Lung (tissue), 12 donors: ENCODE results near the gene NUP155. TPM values are rescaled to one million over a fixed set of nuclear protein-coding genes. Genes with fewer than 3 reads are reported as not detected.
"Not testable (repeated sequence)": the region's sequence is repeated elsewhere in the genome, so short reads cannot be mapped to it uniquely, and the experiment has no call there.

ENCODE experiments used
- ATAC-seq: fragments of 200-7000 bp; cut with Tn5 transposase; one replicate; pipeline ENCODE4 v1.9.1; 2020; ENCODE audit warnings: moderate number of reproducible peaks; ENCODE audit not compliant: insufficient read depth, low FRiP score
- DNase-seq, 3 donors: peaks; one replicate each; pipeline ENCODE4 v3.0.0-alpha.2; 2013 to 2017
- H3K27ac ChIP-seq, 2 donors: one replicate each; pipeline ENCODE4 v1.5.1; 2013; ENCODE audit warnings: mild to moderate bottlenecking in 2 of 2, moderate library complexity in 2 of 2, control low read depth in 1 of 2, inconsistent platforms in 1 of 2, low read depth in 1 of 2, low read length in 1 of 2
- H3K27me3 ChIP-seq, 3 donors: one replicate each; pipeline ENCODE4 v1.5.1; 2013; ENCODE audit warnings: low read length in 2 of 3; ENCODE audit not compliant: control insufficient read depth in 3 of 3, insufficient read depth in 3 of 3
- H3K36me3 ChIP-seq, 4 donors: one replicate each; pipeline ENCODE4 v1.5.1; 2013; ENCODE audit warnings: low read length in 4 of 4, mild to moderate bottlenecking in 1 of 4, moderate library complexity in 1 of 4; ENCODE audit not compliant: control insufficient read depth in 4 of 4, insufficient read depth in 4 of 4
- H3K4me1 ChIP-seq, 5 donors: one replicate each; pipeline ENCODE4 v1.5.1; 2013; ENCODE audit warnings: low read length in 5 of 5, mild to moderate bottlenecking in 2 of 5, moderate library complexity in 1 of 5; ENCODE audit not compliant: control insufficient read depth in 5 of 5, insufficient read depth in 5 of 5
- H3K4me3 ChIP-seq: one replicate; pipeline ENCODE4 v1.5.1; 2013; ENCODE audit warnings: mild to moderate bottlenecking, control low read depth, moderate library complexity
- H3K9ac ChIP-seq, 2 donors: one replicate each; pipeline ENCODE4 v1.5.1; 2013; ENCODE audit warnings: low read length in 2 of 2, control low read depth in 1 of 2; ENCODE audit not compliant: insufficient read depth in 1 of 2
- H3K9me3 ChIP-seq, 4 donors: one replicate each; pipeline ENCODE4 v1.5.1; 2013; ENCODE audit warnings: low read length in 3 of 4, mild to moderate bottlenecking in 1 of 4, moderate library complexity in 1 of 4; ENCODE audit not compliant: control insufficient read depth in 4 of 4, insufficient read depth in 3 of 4
- WGBS, 2 donors: extraction: QIAGEN DNeasy Blood & Tissue Kit; methylation state at CpG; one replicate each; pipeline ENCODE4 v1.1.7; 2013; 5-methylcytosine and 5-hydroxymethylcytosine counted together
- polyA plus RNA-seq, 2 donors: library from polyadenylated mRNA; stranded (reverse); fragments of 200-250 nt; gene quantifications; one replicate each; pipeline ENCODE4 v1.2.1, GENCODE V29; 2013
- total RNA-seq, 2 donors: library from RNA; depleted of rRNA in 1 of 2; stranded (reverse); fragments of >200 nt in 1 of 2; gene quantifications; one replicate each; pipeline ENCODE4 v1.2.1, GENCODE V29; 2014 to 2021
- TF ChIP-seq, protein P1 (sequence below): IDR thresholded peaks from 2 replicates; pipeline ENCODE4 v1.5.1; 2012; ENCODE audit warnings: mild to moderate bottlenecking; ENCODE audit errors: control extremely low read depth, extremely low read depth
- donor health status: control.
- donor health status: control.
- donor health status: Bipolar disorder and iron deficiency.
- donor health status: healthy.
- donor health status: DM: yes; HTN: yes; CAD: no.

Gene NUP155
- total and polyA plus RNA-seq, 4 donors = 3.3 to 35.4 (median 12.1) TPM

GRCh38 chr5:37283214-37283820, 87.6 kb downstream of the NUP155 start:
- no peaks in the 10 kb centered on the region for H3K4me1 ChIP-seq
- no peak overlapping the region for H3K9ac ChIP-seq
- ATAC-seq (no peak), DNase-seq (no peak)
- H3K9me3 ChIP-seq = peaks cover 0 to 8% (median 3%) of the 10 kb centered on the region in 4 donors
- WGBS, 2 donors = 95 to 96% methylated on average over 5 of the region's 5 CpGs
- TF ChIP-seq, protein P1, sequence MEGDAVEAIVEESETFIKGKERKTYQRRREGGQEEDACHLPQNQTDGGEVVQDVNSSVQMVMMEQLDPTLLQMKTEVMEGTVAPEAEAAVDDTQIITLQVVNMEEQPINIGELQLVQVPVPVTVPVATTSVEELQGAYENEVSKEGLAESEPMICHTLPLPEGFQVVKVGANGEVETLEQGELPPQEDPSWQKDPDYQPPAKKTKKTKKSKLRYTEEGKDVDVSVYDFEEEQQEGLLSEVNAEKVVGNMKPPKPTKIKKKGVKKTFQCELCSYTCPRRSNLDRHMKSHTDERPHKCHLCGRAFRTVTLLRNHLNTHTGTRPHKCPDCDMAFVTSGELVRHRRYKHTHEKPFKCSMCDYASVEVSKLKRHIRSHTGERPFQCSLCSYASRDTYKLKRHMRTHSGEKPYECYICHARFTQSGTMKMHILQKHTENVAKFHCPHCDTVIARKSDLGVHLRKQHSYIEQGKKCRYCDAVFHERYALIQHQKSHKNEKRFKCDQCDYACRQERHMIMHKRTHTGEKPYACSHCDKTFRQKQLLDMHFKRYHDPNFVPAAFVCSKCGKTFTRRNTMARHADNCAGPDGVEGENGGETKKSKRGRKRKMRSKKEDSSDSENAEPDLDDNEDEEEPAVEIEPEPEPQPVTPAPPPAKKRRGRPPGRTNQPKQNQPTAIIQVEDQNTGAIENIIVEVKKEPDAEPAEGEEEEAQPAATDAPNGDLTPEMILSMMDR = no peak
- no peak overlapping the region for H3K4me3 ChIP-seq
- H3K27ac ChIP-seq = no peak overlapping the region
- no peaks in the 10 kb centered on the region for H3K27me3 ChIP-seq
- no peaks in the 10 kb centered on the region for H3K36me3 ChIP-seq

- Histone ChIP-seq H3K9ac (no peak overlapping the region), H3K27me3 (no peaks in the 10 kb centered on the region), H3K9me3 (peaks cover 0 to 6% (median 1%) of the 10 kb centered on the region in 4 donors), H3K4me1 (no peaks in the 10 kb centered on the region), H3K27ac (no peak overlapping the region), H3K4me3 (no peak overlapping the region), H3K36me3 (no peaks in the 10 kb centered on the region)
- WGBS, 2 donors = 79 to 86% methylated on average over 2 of the region's 2 CpGs
- no peak for DNase-seq
- TF ChIP-seq, protein P1 = no peak
- ATAC-seq = no peak
Observed at GRCh38 chr5:37275511-37275910, 95.4 kb downstream of the NUP155 start.

GRCh38 chr5:37272511-37272910, 98.4 kb downstream of the NUP155 start:
- H3K4me1 ChIP-seq = no peaks in the 10 kb centered on the region
- no peaks in the 10 kb centered on the region for H3K36me3 ChIP-seq
- ATAC-seq = peak; percentile 88
- H3K9me3 ChIP-seq = peaks cover 0 to 3% (median under 1%) of the 10 kb centered on the region in 4 donors
- TF ChIP-seq, protein P1 = no peak
- DNase-seq = peak in 1 of 3 donors; percentile 21
- no peak overlapping the region for H3K9ac ChIP-seq
- no peak overlapping the region for H3K4me3 ChIP-seq
- no peaks in the 10 kb centered on the region for H3K27me3 ChIP-seq
- 63 to 84% methylated on average over 1 of the region's 1 CpG for WGBS, 2 donors
- peak overlapping the region in 1 of 2 donors; percentile 68 for H3K27ac ChIP-seq

- DNase-seq, H3K27me3 ChIP-seq, H3K9ac ChIP-seq, H3K36me3 ChIP-seq, H3K27ac ChIP-seq, H3K4me3 ChIP-seq, H3K9me3 ChIP-seq, ATAC-seq, H3K4me1 ChIP-seq: not testable (repeated sequence)
Observed at GRCh38 chr5:37268100-37268499, 102.8 kb downstream of the NUP155 start.
